Forelimb muscle (tissue), 1 donor: ENCODE data around the gene SNAPIN. TPM values are rescaled to one million over a fixed set of nuclear protein-coding genes. Genes with fewer than 3 reads are reported as not detected.
"Not testable (repeated sequence)": the region's sequence is repeated elsewhere in the genome, so short reads cannot be mapped to it uniquely, and the experiment has no call there.

Source experiments
- DNase-seq: peaks from one replicate; pipeline ENCODE4 v3.0.0-alpha.2; 2013; ENCODE audit warnings: low read depth
- polyA plus RNA-seq: library from polyadenylated mRNA; unstranded; fragments of 120-200 nt; gene quantifications from one replicate; pipeline ENCODE4 v1.2.1, GENCODE V29; 2013; ENCODE audit not compliant: insufficient read length

The SNAPIN gene
- polyA plus RNA-seq, 1 donor = 50.7 TPM

- peak; percentile 61 for DNase-seq
These were observed 31.4 kb upstream of the SNAPIN start, which contains the start of gene S100A13 for GRCh38 chr1:153626904-153627714. Gene S100A13 (minus strand): TSS chr1:153627505. CDS start chr1:153626472, 1,033 bp downstream.

GRCh38 chr1:153627715-153628626 lies 30.5 kb upstream of the SNAPIN start, which contains the start of gene S100A1:
Gene S100A1 (plus strand): TSS chr1:153628434. CDS start chr1:153630522, 2,088 bp downstream.
- no peak for DNase-seq

- DNase-seq = no peak
These were observed 29.7 kb upstream of the SNAPIN start for GRCh38 chr1:153628638-153629342.

GRCh38 chr1:153629343-153629665 lies 29.2 kb upstream of the SNAPIN start:
- DNase-seq = no peak

GRCh38 chr1:153629971-153630370 lies 28.5 kb upstream of the SNAPIN start:
- no peak for DNase-seq

GRCh38 chr1:153630384-153630783 lies 28.1 kb upstream of the SNAPIN start:
- no peak for DNase-seq

GRCh38 chr1:153631047-153632022 lies 27.2 kb upstream of the SNAPIN start:
- DNase-seq = no peak

- DNase-seq = peak; percentile 45
These were observed 25.2 kb upstream of the SNAPIN start for GRCh38 chr1:153633161-153633753.

GRCh38 chr1:153633754-153634665 lies 24.5 kb upstream of the SNAPIN start, which contains the start of gene CHTOP:
Gene CHTOP (plus strand): TSS chr1:153634066. CDS start chr1:153636589, 2,523 bp downstream.
- peak; percentile 98 for DNase-seq

- no peak for DNase-seq
These were observed 22.6 kb upstream of the SNAPIN start for GRCh38 chr1:153635872-153636271.

- DNase-seq = no peak
These were observed 22.2 kb upstream of the SNAPIN start for GRCh38 chr1:153636312-153636711.

- no peak for DNase-seq
These were observed 20.2 kb upstream of the SNAPIN start for GRCh38 chr1:153638261-153638660.

GRCh38 chr1:153639280-153639679 lies 19.2 kb upstream of the SNAPIN start:
- DNase-seq = no peak

- not testable (repeated sequence) for DNase-seq
These were observed 18.3 kb upstream of the SNAPIN start for GRCh38 chr1:153640213-153640612.

- DNase-seq = no peak
These were observed 17.6 kb upstream of the SNAPIN start for GRCh38 chr1:153640861-153641260.

GRCh38 chr1:153642161-153642560 lies 16.3 kb upstream of the SNAPIN start:
- DNase-seq = no peak

GRCh38 chr1:153643100-153643499 lies 15.4 kb upstream of the SNAPIN start:
- DNase-seq = no peak

- DNase-seq = no peak
These were observed 14.7 kb upstream of the SNAPIN start for GRCh38 chr1:153643816-153644215.
